GM10248 (cell line): Measurements from ENCODE around the gene C5orf46.

Experiments used
- CTCF ChIA-PET: fragments of 300-600 bp; sonication (Branson Sonifier 250); formaldehyde crosslinking; extraction: SDS; loops from one replicate; lab custom pipeline; 2021; ENCODE audit warnings: antibody characterized with exemption; lab: Yijun Ruan, JAX
- POLR2A ChIA-PET: fragments of 350-650 bp; sonication (Branson Sonifier 250); formaldehyde crosslinking; extraction: SDS; loops from one replicate; lab custom pipeline; 2020; ENCODE audit warnings: antibody characterized with exemption; lab: Yijun Ruan, JAX
- DNase-seq: peaks from one replicate; pipeline ENCODE4 v3.0.0; 2012; ENCODE audit errors: extremely low spot score
- TF ChIP-seq, protein P1 (sequence below): IDR thresholded peaks from 2 replicates; pipeline ENCODE4 v1.5.1; 2012; ENCODE audit warnings: mild to moderate bottlenecking, low read depth; ENCODE audit errors: extremely low read depth, missing control alignments, control extremely low read depth

C5orf46 gene

DNA sequence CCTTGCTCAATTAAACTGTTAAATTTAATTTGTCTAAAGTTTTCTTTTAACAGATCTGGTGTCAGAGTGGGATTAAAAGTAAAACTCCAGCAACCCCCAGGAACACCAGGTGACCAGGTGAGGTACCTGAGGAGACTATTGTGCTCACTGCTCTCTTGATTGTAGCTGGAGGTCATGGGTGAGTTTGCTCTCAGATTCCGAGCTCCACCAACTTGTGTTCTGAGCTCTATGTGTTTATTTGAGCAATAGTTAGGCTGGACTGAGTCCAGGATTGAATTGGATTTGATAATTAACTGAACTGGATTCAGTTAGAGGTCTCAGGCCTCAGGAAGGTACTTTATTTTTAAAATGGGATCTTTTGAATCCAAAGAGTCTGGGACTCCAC, 45.7 kb downstream of the C5orf46 start:
- CTCF ChIA-PET: interaction anchor here (0.8 to 1.7 kb wide), 5 partner anchors 9 to 858 kb away, joined by 3 read pairs; no protein-coding TSS in a partner anchor
- POLR2A ChIA-PET: no interaction called here
- no peak for DNase-seq

GRCh38 chr5:147859962-147860640, 46.2 kb downstream of the C5orf46 start:
- ChIA-PET CTCF (interaction anchor here (0.8 to 1.7 kb wide), 5 partner anchors 9 to 859 kb away, joined by 3 read pairs; no protein-coding TSS in a partner anchor), POLR2A (no interaction called here)
- no peak for DNase-seq
- TF ChIP-seq, protein P1, sequence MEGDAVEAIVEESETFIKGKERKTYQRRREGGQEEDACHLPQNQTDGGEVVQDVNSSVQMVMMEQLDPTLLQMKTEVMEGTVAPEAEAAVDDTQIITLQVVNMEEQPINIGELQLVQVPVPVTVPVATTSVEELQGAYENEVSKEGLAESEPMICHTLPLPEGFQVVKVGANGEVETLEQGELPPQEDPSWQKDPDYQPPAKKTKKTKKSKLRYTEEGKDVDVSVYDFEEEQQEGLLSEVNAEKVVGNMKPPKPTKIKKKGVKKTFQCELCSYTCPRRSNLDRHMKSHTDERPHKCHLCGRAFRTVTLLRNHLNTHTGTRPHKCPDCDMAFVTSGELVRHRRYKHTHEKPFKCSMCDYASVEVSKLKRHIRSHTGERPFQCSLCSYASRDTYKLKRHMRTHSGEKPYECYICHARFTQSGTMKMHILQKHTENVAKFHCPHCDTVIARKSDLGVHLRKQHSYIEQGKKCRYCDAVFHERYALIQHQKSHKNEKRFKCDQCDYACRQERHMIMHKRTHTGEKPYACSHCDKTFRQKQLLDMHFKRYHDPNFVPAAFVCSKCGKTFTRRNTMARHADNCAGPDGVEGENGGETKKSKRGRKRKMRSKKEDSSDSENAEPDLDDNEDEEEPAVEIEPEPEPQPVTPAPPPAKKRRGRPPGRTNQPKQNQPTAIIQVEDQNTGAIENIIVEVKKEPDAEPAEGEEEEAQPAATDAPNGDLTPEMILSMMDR: no peak

More for the DNA sequence above, 45.7 kb downstream of the C5orf46 start:
- TF ChIP-seq, protein P1: no peak

GRCh38 chr5:147858565-147858964, 47.8 kb downstream of the C5orf46 start:
- CTCF ChIA-PET: interaction anchor here (0.9 to 3.6 kb wide), 8 partner anchors 11 to 871 kb away, joined by 3 to 31 read pairs (median 4); no protein-coding TSS in a partner anchor
- DNase-seq: no peak
- POLR2A ChIA-PET: no interaction called here
- TF ChIP-seq, protein P1: no peak

- TF ChIP-seq, protein P1: peak; percentile 76
Observed at GRCh38 chr5:147857302-147858129, 48.8 kb downstream of the C5orf46 start.

DNA sequence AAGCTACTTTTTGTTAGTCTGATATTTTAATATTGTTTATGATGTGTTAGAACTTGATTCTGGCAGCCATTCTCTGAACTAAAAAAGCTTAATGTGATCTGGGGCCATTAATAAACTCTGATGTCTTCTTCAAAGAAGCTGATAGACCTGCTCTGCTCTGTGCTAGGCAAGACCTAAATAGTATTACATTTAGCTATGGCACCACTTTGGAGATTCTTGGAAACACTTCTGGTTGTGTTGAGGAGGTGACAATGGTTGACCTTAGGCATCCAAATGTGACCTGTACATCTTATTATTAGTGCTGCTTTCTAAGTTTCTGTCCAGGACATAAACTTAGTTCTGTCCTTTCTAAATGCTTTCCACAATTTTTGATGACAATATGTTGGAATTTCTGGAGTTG, 49.5 kb downstream of the C5orf46 start:
- TF ChIP-seq, protein P1: no peak
- DNase-seq: no peak
- POLR2A ChIA-PET: no interaction called here
- CTCF ChIA-PET: interaction anchor here (1.2 to 3.6 kb wide), 6 partner anchors 9 to 876 kb away, joined by 4 to 31 read pairs (median 7); no protein-coding TSS in a partner anchor

More at GRCh38 chr5:147857302-147858129, 48.8 kb downstream of the C5orf46 start:
- POLR2A ChIA-PET: no interaction called here
- peak; percentile 18 for DNase-seq
- CTCF ChIA-PET: interaction anchor here (0.7 to 3.6 kb wide), 18 partner anchors 10 to 876 kb away, joined by 3 to 31 read pairs (median 4); partner anchors contain the start of gene SCGB3A2

GRCh38 chr5:147855774-147856069, 50.6 kb downstream of the C5orf46 start:
- POLR2A ChIA-PET: no interaction called here
- CTCF ChIA-PET: interaction anchor here (2.1 to 3.6 kb wide), 3 partner anchors 8 to 875 kb away, joined by 7 to 22 read pairs (median 9); no protein-coding TSS in a partner anchor
- DNase-seq: no peak
- TF ChIP-seq, protein P1: no peak
